Endothelial cell of umbilical vein (primary cell): ENCODE measurements around the gene QSOX2. TPM values are rescaled to one million over a fixed set of nuclear protein-coding genes. Genes with fewer than 3 reads are reported as not detected.

Experiments used
- BruUV-seq: library from RNA; stranded (reverse); fragments of 400-500 nt; replicated peaks from 2 replicates; lab custom pipeline; 2021; lab: Mats Ljungman, UMichigan
- CTCF ChIA-PET: fragments of 300-600, 350-600 bp; sonication (Branson Sonifier 250); formaldehyde crosslinking; loops from one replicate; lab custom pipeline; 2021; ENCODE audit warnings: antibody characterized with exemption, inconsistent platforms; lab: Charles Lee
- POLR2A ChIA-PET: fragments of 300-600, 350-600 bp; sonication (Branson Sonifier 250); formaldehyde crosslinking; loops from one replicate; lab custom pipeline; 2021; ENCODE audit warnings: antibody characterized with exemption, inconsistent platforms; lab: Charles Lee
- DNase-seq: peaks from one replicate; pipeline ENCODE4 v3.0.0-alpha.2; 2011; ENCODE audit warnings: low read depth, low spot score
- FAIRE-seq: peaks from 2 replicates; lab custom pipeline; 2011; peaks lifted over from hg19 to GRCh38; lab: Jason Lieb, UNC
- H2AFZ ChIP-seq: 2 replicates; pipeline ENCODE4 v1.6.0; 2012; ENCODE audit warnings: low read depth, low read length, control low read depth, inconsistent platforms
- H3K27ac ChIP-seq: 2 replicates; pipeline ENCODE4 v1.5.1; 2011; ENCODE audit warnings: low read depth, mild to moderate bottlenecking, control low read depth, low read length, moderate library complexity; ENCODE audit not compliant: insufficient read depth
- H3K27me3 ChIP-seq, 2 experiments: 2 replicates each; pipeline versions ENCODE4 v1.6.0 to v1.6.1; 2011; ENCODE audit warnings: low read length in 2 of 2, mixed read lengths in 1 of 2; ENCODE audit not compliant: control insufficient read depth in 2 of 2, insufficient read depth in 2 of 2
- H3K36me3 ChIP-seq, 2 experiments: 2 replicates in 1 of 2; 3 replicates in 1 of 2; pipeline ENCODE4 v1.5.1; 2011; ENCODE audit warnings: low read length in 2 of 2, mild to moderate bottlenecking in 1 of 2, moderate library complexity in 1 of 2; ENCODE audit not compliant: control insufficient read depth in 2 of 2, insufficient read depth in 2 of 2; ENCODE audit errors: extremely low read depth in 1 of 2
- H3K4me1 ChIP-seq: 3 replicates; pipeline ENCODE4 v1.5.1; 2011; ENCODE audit warnings: mild to moderate bottlenecking, low read length; ENCODE audit not compliant: control insufficient read depth, insufficient read depth; ENCODE audit errors: extremely low read depth
- H3K4me2 ChIP-seq: 2 replicates; pipeline ENCODE4 v1.6.1; 2011; ENCODE audit warnings: low read length, control low read depth, mixed read lengths; ENCODE audit not compliant: insufficient read depth
- H3K4me3 ChIP-seq, 3 experiments: fragments of 200-600 bp in 1 of 3; sonication (generic), shearing (Covaris generic) in 1 of 3; replicated peaks in 1 of 3; 2 replicates each; pipeline ENCODE4 v1.5.1; 2011 to 2016; ENCODE audit warnings: control low read depth in 3 of 3, low read length in 3 of 3, mild to moderate bottlenecking in 2 of 3, inconsistent platforms in 1 of 3, low read depth in 1 of 3, moderate library complexity in 1 of 3; ENCODE audit not compliant: insufficient read depth in 1 of 3
- H3K79me2 ChIP-seq: 2 replicates; pipeline ENCODE4 v1.6.0; 2012; ENCODE audit warnings: low read length, inconsistent platforms; ENCODE audit not compliant: control insufficient read depth, insufficient read depth
- H3K9ac ChIP-seq: replicated peaks from 2 replicates; pipeline ENCODE3; 2011; ENCODE audit warnings: low read length, control low read depth; ENCODE audit not compliant: insufficient read depth; ENCODE audit errors: extremely low read depth
- H3K9me1 ChIP-seq: replicated peaks from 3 replicates; pipeline ENCODE4 v1.6.0; 2011; ENCODE audit warnings: mild to moderate bottlenecking, low read length; ENCODE audit not compliant: control insufficient read depth, insufficient read depth; ENCODE audit errors: extremely low read depth
- H3K9me3 ChIP-seq: replicated peaks from 2 replicates; pipeline ENCODE4 v1.5.1; 2012; ENCODE audit warnings: low read length, inconsistent platforms; ENCODE audit not compliant: control insufficient read depth, insufficient read depth
- H4K20me1 ChIP-seq: replicated peaks from 2 replicates; pipeline ENCODE3; 2011; ENCODE audit warnings: mild to moderate bottlenecking, low read length; ENCODE audit not compliant: control insufficient read depth, insufficient read depth; ENCODE audit errors: extremely low read depth
- CTCF ChIP-seq, 2 donors: IDR thresholded peaks; 1 replicate in 1 of 2; 2 replicates in 1 of 2; pipeline ENCODE4 v1.5.1; 2011; ENCODE audit warnings: low read length in 2 of 2, mild to moderate bottlenecking in 2 of 2, moderate library complexity in 2 of 2, control low read depth in 1 of 2, inconsistent platforms in 1 of 2, low read depth in 1 of 2; ENCODE audit not compliant: insufficient read depth in 1 of 2; ENCODE audit errors: extremely low read depth in 1 of 2
- EZH2 ChIP-seq: IDR thresholded peaks from 2 replicates; pipeline ENCODE4 v1.6.1; 2012; ENCODE audit warnings: borderline replicate concordance, low read depth, mild to moderate bottlenecking, moderate library complexity, low read length, inconsistent platforms; ENCODE audit not compliant: severe bottlenecking
- FOS ChIP-seq: IDR thresholded peaks from 2 replicates; pipeline ENCODE4 v1.6.1; 2011; ENCODE audit warnings: mild to moderate bottlenecking, low read length, moderate library complexity, borderline replicate concordance; ENCODE audit not compliant: insufficient read depth
- GATA2 ChIP-seq: IDR thresholded peaks from 2 replicates; pipeline ENCODE4 v1.7.0; 2011; ENCODE audit warnings: low read depth, mild to moderate bottlenecking, moderate library complexity, mixed read lengths, low read length; ENCODE audit not compliant: insufficient read length, insufficient read depth
- JUN ChIP-seq: IDR thresholded peaks from 2 replicates; pipeline ENCODE4 v1.6.1; 2011; ENCODE audit warnings: borderline replicate concordance, low read depth; ENCODE audit not compliant: insufficient read length, insufficient read depth
- MAX ChIP-seq: IDR thresholded peaks from 2 replicates; pipeline ENCODE4 v1.6.1; 2011; ENCODE audit not compliant: insufficient read depth, insufficient read length
- MYC ChIP-seq: IDR thresholded peaks from one replicate; pipeline ENCODE4 v1.6.1; 2011; ENCODE audit warnings: mild to moderate bottlenecking, low read depth, low read length
- POLR2A ChIP-seq: IDR thresholded peaks from 2 replicates; pipeline ENCODE4 v1.6.1; 2012; ENCODE audit warnings: low read depth, mild to moderate bottlenecking, control low read depth, low read length
- POLR2AphosphoS5 ChIP-seq: IDR thresholded peaks from 2 replicates; pipeline ENCODE4 v1.6.1; 2012; ENCODE audit warnings: low read depth, mild to moderate bottlenecking, control low read depth, low read length, moderate library complexity; ENCODE audit not compliant: insufficient read depth
- dilution Hi-C: fragments of 300-500 bp; cut with MboI; formaldehyde crosslinking; loops from one replicate; pipeline ENCODE4 v1.15.0; 2019; ENCODE audit warnings: low sequenced_read_pairs; ENCODE audit not compliant: extremely low pct_ligation_motif_present
- intact Hi-C: fragments of 100-400 bp; cut with micrococcal nuclease; formaldehyde crosslinking; loops from one replicate; pipeline ENCODE4 v1.10.0; 2022
- polyA plus RNA-seq, 4 experiments: library from polyadenylated mRNA; depleted of rRNA in 3 of 4; stranded (reverse) in 3 of 4; unstranded in 1 of 4; fragments of >200 nt; gene quantifications; 2 replicates each; pipeline versions ENCODE4 v1.2.1 to v1.2.3, GENCODE V29; 2011 to 2012; ENCODE audit warnings: missing spikeins in 1 of 4
- total RNA-seq: library from RNA; stranded (reverse); gene quantifications from 2 replicates; pipeline ENCODE4 v1.2.3, GENCODE V29; 2021

The QSOX2 gene
- total and polyA plus RNA-seq, 2 donors (not counting 3 experiments of a cell fraction or from before 2014, with no cell fraction given) = 16.4 to 23.4 TPM

GRCh38 chr9:136275655-136276429, 30.2 kb upstream of the QSOX2 start:
- POLR2A ChIA-PET = no interaction called here
- BruUV-seq = no TSS peak
- Histone ChIP-seq H3K9ac (no peak overlapping the region), H3K79me2 (no peaks in the 10 kb centered on the region), H3K9me3 (no peaks in the 10 kb centered on the region), H3K9me1 (no peaks in the 10 kb centered on the region), H3K4me2 (no peak overlapping the region), H3K4me3 (no peak overlapping the region), H3K27me3 (peaks cover 0 to 2% of the 10 kb centered on the region in 2 experiments), H3K27ac (no peak overlapping the region), H4K20me1 (no peaks in the 10 kb centered on the region), H2AFZ (no peak overlapping the region), H3K4me1 (no peaks in the 10 kb centered on the region), H3K36me3 (no peaks in the 10 kb centered on the region)
- CTCF ChIA-PET = interaction anchor here (0.8 kb wide), 1 partner anchor 9 kb away, joined by 4 read pairs; no protein-coding TSS in a partner anchor
- TF ChIP-seq POLR2AphosphoS5 (no peak), MAX (no peak), FOS (no peak), GATA2 (no peak), JUN (no peak), POLR2A (no peak), CTCF (IDR thresholded peaks at IDR 0.05; ENCODE audit: extremely low read depth in 1 of 2, insufficient read depth in 1 of 2, low read depth in 1 of 2, low read length in 2 of 2) (no peak), MYC (no peak), EZH2 (no peak)
- DNase-seq = no peak
- intact Hi-C loops = no loop called here
- dilution Hi-C loops = no loop called here
- FAIRE-seq = no peak
